Adipocyte (in vitro differentiated cells): ENCODE measurements around the gene KISS1.

Experiments
- DNase-seq: peaks from one replicate; pipeline ENCODE4 v3.0.0-alpha.2; 2015; ENCODE audit warnings: low read depth
- H3K27me3 ChIP-seq: replicated peaks from 2 replicates; pipeline ENCODE4 v1.7.0; 2013; ENCODE audit warnings: mild to moderate bottlenecking, low read length, moderate library complexity; ENCODE audit not compliant: control insufficient read depth, insufficient read depth
- H3K36me3 ChIP-seq: 2 replicates; pipeline ENCODE4 v1.7.0; 2013; ENCODE audit warnings: low read length, mild to moderate bottlenecking, moderate library complexity; ENCODE audit not compliant: control insufficient read depth, insufficient read depth, severe bottlenecking
- H3K4me1 ChIP-seq: 2 replicates; pipeline ENCODE4 v1.7.0; 2013; ENCODE audit warnings: mild to moderate bottlenecking, low read length, moderate library complexity; ENCODE audit not compliant: control insufficient read depth, insufficient read depth
- H3K4me3 ChIP-seq: 2 replicates; pipeline ENCODE4 v1.7.0; 2013; ENCODE audit warnings: mild to moderate bottlenecking, low read length, moderate library complexity
- H3K9ac ChIP-seq: 2 replicates; pipeline ENCODE4 v1.7.0; 2013; ENCODE audit warnings: mild to moderate bottlenecking, low read length, moderate library complexity
- H3K9me3 ChIP-seq: 2 replicates; pipeline ENCODE4 v1.7.0; 2013; ENCODE audit warnings: mild to moderate bottlenecking, low read length, moderate library complexity; ENCODE audit not compliant: control insufficient read depth

Gene KISS1

GRCh38 chr1:204217648-204218000 is 21.3 kb upstream of the KISS1 start:
- Histone ChIP-seq H3K9ac (no peak overlapping the region), H3K9me3 (no peaks in the 10 kb centered on the region), H3K4me1 (peaks cover 18% of the 10 kb centered on the region), H3K4me3 (no peak overlapping the region), H3K36me3 (no peaks in the 10 kb centered on the region), H3K27me3 (peaks cover 35% of the 10 kb centered on the region)
- DNase-seq, result no peak

- H3K9me3 ChIP-seq, result no peaks in the 10 kb centered on the region
- H3K9ac ChIP-seq, result no peak overlapping the region
- no peaks in the 10 kb centered on the region for H3K36me3 ChIP-seq
- DNase-seq, result no peak
- H3K4me3 ChIP-seq, result no peak overlapping the region
- H3K27me3 ChIP-seq, result peaks cover 32% of the 10 kb centered on the region
- peaks cover 18% of the 10 kb centered on the region for H3K4me1 ChIP-seq
Observed at GRCh38 chr1:204216880-204217647, 20.8 kb upstream of the KISS1 start.

DNA sequence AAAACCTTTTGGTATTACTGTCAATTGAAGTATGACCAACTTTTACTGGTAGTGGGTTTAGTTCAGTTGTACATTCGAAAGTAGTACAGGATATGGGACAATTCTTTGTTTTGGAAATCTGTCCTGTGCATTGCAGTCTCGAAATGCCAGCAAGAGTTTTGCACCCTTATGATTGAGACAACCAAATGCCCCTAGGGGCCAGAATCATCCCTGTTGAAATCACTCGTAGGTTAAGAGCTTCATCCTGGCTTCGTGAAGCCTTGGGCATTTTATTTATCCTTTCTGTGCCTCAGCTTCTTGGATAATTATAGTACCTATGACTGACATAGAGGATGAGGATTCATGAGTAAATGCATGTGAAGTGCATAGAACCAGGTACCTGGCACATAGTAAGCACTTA is 19.9 kb upstream of the KISS1 start:
- H3K9ac ChIP-seq, result no peak overlapping the region
- no peak for DNase-seq
- no peak overlapping the region for H3K4me3 ChIP-seq
- H3K36me3 ChIP-seq, result no peaks in the 10 kb centered on the region
- H3K4me1 ChIP-seq, result peaks cover 18% of the 10 kb centered on the region
- H3K9me3 ChIP-seq, result no peaks in the 10 kb centered on the region
- H3K27me3 ChIP-seq, result peaks cover 33% of the 10 kb centered on the region

DNA sequence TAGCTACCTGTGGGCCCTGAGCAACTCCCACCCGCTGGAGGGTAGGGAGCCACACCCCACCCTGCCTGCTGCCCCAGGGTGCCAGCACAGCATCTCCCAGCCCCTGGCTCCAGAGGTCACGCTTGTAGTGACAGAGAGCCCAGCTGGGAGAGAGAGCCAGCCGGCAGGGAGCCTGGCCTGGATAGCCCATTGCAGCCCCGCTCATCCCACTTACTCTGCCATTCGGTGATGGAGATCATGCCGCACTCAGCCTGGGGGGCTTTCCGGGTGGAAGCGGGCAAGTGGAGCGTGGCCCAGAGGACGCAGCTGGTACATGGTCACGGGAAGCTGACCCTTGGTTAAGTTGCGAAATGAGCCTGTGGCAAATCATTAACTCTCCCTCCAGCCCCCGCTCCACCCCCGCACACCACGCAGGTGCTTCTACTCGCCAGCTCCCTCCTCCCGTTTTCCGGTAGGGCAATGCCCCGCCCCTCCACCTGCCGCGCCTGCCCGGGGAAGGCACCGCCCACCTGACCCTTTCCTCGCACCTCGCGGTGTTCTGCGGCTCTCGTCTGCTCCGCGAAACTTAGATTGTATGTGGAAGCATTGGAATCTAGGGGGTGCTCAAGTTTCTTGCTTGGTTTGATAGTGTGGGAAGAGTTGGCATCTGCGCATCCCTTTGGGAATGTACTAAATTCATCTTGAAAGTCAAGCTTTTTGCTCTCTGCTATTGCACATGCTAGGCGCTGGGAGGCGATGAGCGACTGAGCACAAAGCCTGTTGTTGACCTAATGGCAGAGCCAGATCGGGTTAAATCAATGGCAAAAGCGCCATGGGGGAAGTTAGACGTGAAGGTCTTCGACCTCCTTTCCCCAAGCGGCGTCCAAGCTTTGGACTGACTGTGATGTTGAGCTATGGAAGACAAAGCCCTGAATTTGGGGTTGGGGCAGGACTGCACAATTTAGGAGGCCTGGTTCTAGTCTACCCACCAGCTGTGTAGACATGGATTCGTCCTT is 17.7 kb upstream of the KISS1 start, which contains the start of gene GOLT1A:
Gene GOLT1A (minus strand): TSS at position 321 of the 995 bp plus-strand sequence. CDS start 82 bp downstream, at position 239.
- Histone ChIP-seq H3K9me3 (no peaks in the 10 kb centered on the region), H3K9ac (no peak within 1 kb of the TSS), H3K4me3 (no peak within 1 kb of the TSS), H3K36me3 (no peaks in the 10 kb centered on the region), H3K4me1 (peaks cover 7% of the 10 kb centered on the region), H3K27me3 (peaks cover 38% of the 10 kb centered on the region)
- DNase-seq, result peak; percentile 86

- no peak overlapping the region for H3K9ac ChIP-seq
- H3K27me3 ChIP-seq, result peaks cover 41% of the 10 kb centered on the region
- H3K4me1 ChIP-seq, result peaks cover 7% of the 10 kb centered on the region
- DNase-seq, result no peak
- H3K36me3 ChIP-seq, result no peaks in the 10 kb centered on the region
- no peak overlapping the region for H3K4me3 ChIP-seq
- no peaks in the 10 kb centered on the region for H3K9me3 ChIP-seq
Observed at GRCh38 chr1:204212715-204213114, 16.4 kb upstream of the KISS1 start.

DNA sequence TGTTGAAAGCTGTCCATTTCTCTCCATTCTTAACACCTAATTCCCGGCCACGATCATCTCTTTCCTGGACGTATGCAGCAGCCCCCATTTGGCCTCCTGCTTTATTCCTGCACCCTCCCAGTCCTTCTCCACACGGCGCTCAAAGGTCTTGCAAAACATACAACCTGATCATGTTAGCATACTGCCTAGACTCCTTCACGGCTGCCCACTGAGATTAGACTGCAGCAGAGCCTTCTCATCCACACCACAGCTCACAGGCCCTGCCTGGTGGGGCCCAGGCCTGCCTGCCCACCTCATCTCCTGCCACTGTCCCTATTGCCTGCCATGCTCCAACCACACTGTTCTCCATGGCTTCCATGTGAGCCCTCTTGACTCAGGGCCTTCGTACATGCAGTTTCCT is 14.8 kb upstream of the KISS1 start:
- H3K4me3 ChIP-seq, result no peak overlapping the region
- peaks cover 9% of the 10 kb centered on the region for H3K4me1 ChIP-seq
- H3K27me3 ChIP-seq, result peaks cover 49% of the 10 kb centered on the region
- DNase-seq, result no peak
- no peak overlapping the region for H3K9ac ChIP-seq
- no peaks in the 10 kb centered on the region for H3K36me3 ChIP-seq
- no peaks in the 10 kb centered on the region for H3K9me3 ChIP-seq

GRCh38 chr1:204207136-204207616 is 10.9 kb upstream of the KISS1 start:
- DNase-seq, result peak; percentile 80
- no peaks in the 10 kb centered on the region for H3K9me3 ChIP-seq
- H3K9ac ChIP-seq, result no peak overlapping the region
- H3K4me3 ChIP-seq, result no peak overlapping the region
- H3K4me1 ChIP-seq, result peaks cover 8% of the 10 kb centered on the region
- no peaks in the 10 kb centered on the region for H3K36me3 ChIP-seq
- H3K27me3 ChIP-seq, result peaks cover 68% of the 10 kb centered on the region

- Histone ChIP-seq H3K9ac (no peak overlapping the region), H3K36me3 (no peaks in the 10 kb centered on the region), H3K9me3 (no peaks in the 10 kb centered on the region), H3K4me1 (peaks cover 8% of the 10 kb centered on the region), H3K4me3 (no peak overlapping the region), H3K27me3 (peaks cover 66% of the 10 kb centered on the region)
- peak; percentile 60 for DNase-seq
Observed at GRCh38 chr1:204206121-204206520, 9.8 kb upstream of the KISS1 start.

DNA sequence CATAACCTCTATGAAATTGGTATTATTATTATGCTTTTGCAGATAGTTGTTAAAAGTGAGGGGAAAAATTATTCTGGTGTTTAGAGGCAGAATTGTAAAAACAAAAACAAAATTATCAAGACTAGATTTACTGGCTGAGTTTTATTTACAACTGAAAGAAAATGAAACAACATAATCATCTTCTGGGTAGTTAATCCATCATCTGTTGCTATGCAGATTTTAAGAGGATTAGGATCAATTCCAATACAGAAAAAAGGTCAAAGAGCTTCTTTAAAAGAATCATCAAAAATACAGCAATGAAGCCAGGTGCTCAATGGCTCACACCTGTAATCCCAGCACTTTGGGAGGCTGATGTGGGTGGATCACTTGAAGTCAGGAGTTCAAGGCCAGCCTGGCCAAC is 9.2 kb upstream of the KISS1 start:
- H3K4me3 ChIP-seq, result no peak overlapping the region
- H3K9ac ChIP-seq, result no peak overlapping the region
- H3K9me3 ChIP-seq, result no peaks in the 10 kb centered on the region
- peak; percentile 33 for DNase-seq
- no peaks in the 10 kb centered on the region for H3K36me3 ChIP-seq
- H3K4me1 ChIP-seq, result peaks cover 8% of the 10 kb centered on the region
- H3K27me3 ChIP-seq, result peaks cover 70% of the 10 kb centered on the region

GRCh38 chr1:204204944-204205343 is 8.7 kb upstream of the KISS1 start:
- no peak for DNase-seq
- no peaks in the 10 kb centered on the region for H3K9me3 ChIP-seq
- peaks cover 70% of the 10 kb centered on the region for H3K27me3 ChIP-seq
- H3K36me3 ChIP-seq, result no peaks in the 10 kb centered on the region
- no peak overlapping the region for H3K4me3 ChIP-seq
- H3K4me1 ChIP-seq, result peaks cover 8% of the 10 kb centered on the region
- H3K9ac ChIP-seq, result no peak overlapping the region

DNA sequence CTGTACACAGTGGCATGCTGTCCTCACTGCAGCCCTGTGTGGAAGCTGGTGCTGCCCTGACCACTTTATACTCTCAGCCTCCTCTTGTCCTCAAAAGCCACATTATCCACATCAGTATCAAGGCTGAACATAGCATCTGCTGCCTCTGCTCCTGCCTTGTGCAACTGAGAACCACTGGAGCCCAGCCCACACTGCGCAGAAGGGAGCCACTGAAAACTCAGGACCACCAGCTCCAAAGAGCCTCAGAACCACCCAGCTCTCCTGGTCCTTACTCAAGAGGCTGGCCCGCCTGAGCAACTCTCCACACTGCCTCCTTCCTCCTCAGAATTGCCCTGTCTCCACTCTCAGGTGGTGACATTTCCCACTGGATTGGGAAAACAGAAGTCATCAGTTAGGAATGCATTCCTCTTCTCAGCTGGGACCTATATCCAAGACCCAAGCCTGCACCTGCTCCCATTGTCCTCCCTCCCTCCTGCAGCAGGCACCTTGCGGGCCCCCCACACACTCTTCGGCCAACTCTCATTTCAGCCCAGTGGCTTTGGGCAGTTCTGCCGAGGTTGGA is 7.0 kb upstream of the KISS1 start:
- no peak for DNase-seq
- Histone ChIP-seq H3K4me3 (no peak overlapping the region), H3K27me3 (peaks cover 67% of the 10 kb centered on the region)

More for the DNA sequence above, 7.0 kb upstream of the KISS1 start:
- Histone ChIP-seq H3K4me1 (peaks cover 15% of the 10 kb centered on the region), H3K9ac (no peak overlapping the region), H3K36me3 (no peaks in the 10 kb centered on the region), H3K9me3 (no peaks in the 10 kb centered on the region)
